Astrocyte (in vitro differentiated cells and primary cell): ENCODE data around the gene KCNN4.

Source experiments
- CTCF ChIP-seq: IDR thresholded peaks from 2 replicates; pipeline ENCODE4 v1.5.1; 2011; ENCODE audit warnings: low read depth, mild to moderate bottlenecking, inconsistent platforms, low read length, moderate library complexity; ENCODE audit not compliant: insufficient read depth
- EZH2 ChIP-seq: IDR thresholded peaks from 2 replicates; pipeline ENCODE4 v1.6.1; 2012; ENCODE audit warnings: mild to moderate bottlenecking, low read length, inconsistent platforms; ENCODE audit not compliant: insufficient read depth

GRCh38 chr19:43783636-43784035, 2.9 kb upstream of the KCNN4 start:
- TF ChIP-seq CTCF (no peak), EZH2 (no peak)
